NCI-H2196 treated with DMSO at 0.1 percent for 48 hours (cell line): Measurements from ENCODE around the gene GHITM.
"Not testable (repeated sequence)": the region's sequence is repeated elsewhere in the genome, so short reads cannot be mapped to it uniquely, and the experiment has no call there.

ENCODE experiments used
- DNase-seq: peaks from one replicate; lab custom pipeline; 2025; ENCODE audit not compliant: unreplicated experiment; lab: John Stamatoyannopoulos, UW

The GHITM gene

GRCh38 chr10:84175436-84175835, 36.1 kb downstream of the GHITM start:
- no peak for DNase-seq

GRCh38 chr10:84176351-84176750, 37.0 kb downstream of the GHITM start:
- DNase-seq = no peak

GRCh38 chr10:84176836-84177474, 37.6 kb downstream of the GHITM start:
- no peak for DNase-seq

- DNase-seq = no peak
These were observed 38.3 kb downstream of the GHITM start for GRCh38 chr10:84177541-84178141.

- no peak for DNase-seq
These were observed 38.9 kb downstream of the GHITM start for GRCh38 chr10:84178160-84178609.

GRCh38 chr10:84179059-84179710, 39.9 kb downstream of the GHITM start:
- DNase-seq = peak; percentile 34

- not testable (repeated sequence) for DNase-seq
These were observed 41.1 kb downstream of the GHITM start for GRCh38 chr10:84180386-84180785.

GRCh38 chr10:84181631-84182030, 42.3 kb downstream of the GHITM start:
- no peak for DNase-seq

GRCh38 chr10:84184517-84184916, 45.2 kb downstream of the GHITM start:
- DNase-seq = no peak

- no peak for DNase-seq
These were observed 46.3 kb downstream of the GHITM start for GRCh38 chr10:84185526-84186175.

- no peak for DNase-seq
These were observed 49.5 kb downstream of the GHITM start for GRCh38 chr10:84188815-84189214.

- DNase-seq = no peak
These were observed 51.3 kb downstream of the GHITM start for GRCh38 chr10:84190621-84191020.

GRCh38 chr10:84191106-84191505, 51.8 kb downstream of the GHITM start:
- DNase-seq = no peak

GRCh38 chr10:84193327-84193726, 54.0 kb downstream of the GHITM start:
- DNase-seq = no peak

- DNase-seq = no peak
These were observed 54.6 kb downstream of the GHITM start for GRCh38 chr10:84193846-84194423.

GRCh38 chr10:84194424-84195043, 55.2 kb downstream of the GHITM start, which contains the start of gene CDHR1:
Gene CDHR1, plus strand, starts transcription at chr10:84194537. Its CDS starts 224 bp downstream, at chr10:84194761.
- peak; percentile 17 for DNase-seq

GRCh38 chr10:84195044-84195830, 55.9 kb downstream of the GHITM start:
- no peak for DNase-seq

GRCh38 chr10:84196083-84196482, 56.8 kb downstream of the GHITM start:
- DNase-seq = peak; percentile 53

- no peak for DNase-seq
These were observed 57.6 kb downstream of the GHITM start for GRCh38 chr10:84196941-84197340.

GRCh38 chr10:84197643-84198042, 58.3 kb downstream of the GHITM start:
- no peak for DNase-seq
